NCI-H1105 treated with DMSO at 0.1 percent for 48 hours (cell line): ENCODE measurements around the gene CYB561A3.
A peak's percentile ranks its signal among the peaks of the same experiment; 100 is the strongest.

ENCODE experiments used
- DNase-seq: peaks from one replicate; lab custom pipeline; 2025; lab: John Stamatoyannopoulos, UW

CYB561A3 gene

GRCh38 chr11:61325649-61326414, 35.9 kb downstream of the CYB561A3 start:
- peak; percentile 90 for DNase-seq

GRCh38 chr11:61315260-61315659, 46.4 kb downstream of the CYB561A3 start:
- no peak for DNase-seq

- DNase-seq: no peak
These were observed 50.9 kb downstream of the CYB561A3 start for GRCh38 chr11:61310749-61311148.

- no peak for DNase-seq
These were observed 51.9 kb downstream of the CYB561A3 start for GRCh38 chr11:61309739-61310138.

GRCh38 chr11:61309141-61309540, 52.5 kb downstream of the CYB561A3 start:
- no peak for DNase-seq

GRCh38 chr11:61307354-61307753, 54.3 kb downstream of the CYB561A3 start:
- DNase-seq: no peak

GRCh38 chr11:61306221-61306620, 55.5 kb downstream of the CYB561A3 start:
- no peak for DNase-seq

GRCh38 chr11:61305417-61305816, 56.3 kb downstream of the CYB561A3 start:
- no peak for DNase-seq

- no peak for DNase-seq
These were observed 58.0 kb downstream of the CYB561A3 start for GRCh38 chr11:61303725-61304124.

GRCh38 chr11:61302550-61302949, 59.1 kb downstream of the CYB561A3 start:
- no peak for DNase-seq
